ENCODE results near the gene CEACAM19.

Gene CEACAM19

GRCh38 chr19:44641501-44642265 is 29.6 kb upstream of the CEACAM19 start:
- Mint-ChIP-seq H3K27me3 (peaks cover 9% of the 10 kb centered on the region), H3K27ac (no peak overlapping the region), H3K9me3 (no peaks in the 10 kb centered on the region), H3K36me3 (ENCODE audit: low read depth) (peaks cover 2% of the 10 kb centered on the region), H3K4me3 (no peak overlapping the region), H3K4me1 (ENCODE audit: low read depth) (peaks cover 3% of the 10 kb centered on the region)

DNA sequence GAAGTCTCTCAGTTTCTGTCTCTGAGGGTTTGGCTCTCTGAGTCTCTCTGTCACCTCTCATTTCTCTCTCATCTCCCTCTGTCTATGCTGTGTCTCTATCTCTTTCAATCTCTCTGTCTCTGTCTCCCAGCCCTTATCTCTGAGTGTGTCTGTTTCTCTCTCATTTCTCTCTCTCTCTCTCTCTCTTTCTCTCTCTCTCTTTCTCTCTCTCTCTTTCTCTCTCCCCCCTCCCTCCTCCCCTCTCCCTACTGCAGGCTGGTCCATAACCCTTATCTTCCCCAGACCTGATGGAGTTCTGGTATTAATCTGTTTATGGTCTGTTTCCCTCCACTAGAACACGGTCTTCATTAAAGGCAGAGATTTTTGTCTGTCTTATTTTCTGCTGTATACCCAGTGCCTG is 28.9 kb upstream of the CEACAM19 start:
- H3K27me3 Mint-ChIP-seq, result peaks cover 9% of the 10 kb centered on the region
- H3K27ac Mint-ChIP-seq, result no peak overlapping the region
- no peak overlapping the region for H3K4me3 Mint-ChIP-seq
- peaks cover 3% of the 10 kb centered on the region for H3K4me1 Mint-ChIP-seq (ENCODE audit: low read depth)
- H3K9me3 Mint-ChIP-seq, result no peaks in the 10 kb centered on the region
- H3K36me3 Mint-ChIP-seq (ENCODE audit: low read depth), result peaks cover 4% of the 10 kb centered on the region

GRCh38 chr19:44643605-44644401 is 27.5 kb upstream of the CEACAM19 start, which contains the start of gene PVR:
TSS of gene PVR (plus strand) at chr19:44643910. CDS start at chr19:44644097, 187 bp downstream.
- Mint-ChIP-seq H3K9me3 (no peaks in the 10 kb centered on the region), H3K4me1 (ENCODE audit: low read depth) (peaks cover 3% of the 10 kb centered on the region), H3K4me3 (peak within 1 kb of the TSS; percentile 82), H3K27ac (no peak within 1 kb of the TSS), H3K36me3 (ENCODE audit: low read depth) (peaks cover 4% of the 10 kb centered on the region), H3K27me3 (peaks cover 9% of the 10 kb centered on the region)

GRCh38 chr19:44644402-44645016 is 26.8 kb upstream of the CEACAM19 start:
- H3K27me3 Mint-ChIP-seq, result peaks cover 9% of the 10 kb centered on the region
- peaks cover 3% of the 10 kb centered on the region for H3K4me1 Mint-ChIP-seq (ENCODE audit: low read depth)
- H3K4me3 Mint-ChIP-seq, result peak overlapping the region; percentile 82
- H3K9me3 Mint-ChIP-seq, result no peaks in the 10 kb centered on the region
- no peak overlapping the region for H3K27ac Mint-ChIP-seq
- H3K36me3 Mint-ChIP-seq (ENCODE audit: low read depth), result peaks cover 4% of the 10 kb centered on the region

DNA sequence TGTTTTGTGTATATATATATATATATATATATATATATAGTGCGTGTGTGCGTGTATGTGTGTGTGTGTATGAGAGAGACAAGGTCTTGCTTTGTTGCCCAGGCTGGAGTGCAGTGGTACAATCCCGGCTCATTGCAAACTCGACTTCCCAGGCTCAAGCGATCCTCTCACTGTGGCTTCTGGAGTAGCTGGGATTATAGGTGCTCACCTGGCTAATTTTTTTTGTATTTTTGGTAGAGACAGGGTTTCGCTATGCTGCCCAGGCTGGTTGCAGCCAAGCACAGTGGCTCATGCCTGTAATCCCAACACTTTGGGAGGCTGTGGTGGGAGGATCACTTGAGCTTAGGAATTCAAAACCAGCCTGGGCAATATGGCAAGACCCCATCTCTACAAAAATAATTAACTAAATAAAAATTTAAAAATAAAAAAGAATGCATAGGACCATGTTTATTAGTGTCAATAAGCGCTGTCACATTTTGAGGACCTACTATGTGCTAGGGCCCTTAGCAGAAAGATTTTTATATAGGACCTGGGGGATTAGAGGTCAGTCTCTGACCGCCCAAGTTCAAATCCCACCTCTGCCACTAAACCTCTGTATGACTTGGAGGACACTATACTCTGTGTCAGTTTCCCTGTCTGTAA is 25.8 kb upstream of the CEACAM19 start:
- H3K27me3 Mint-ChIP-seq, result peaks cover 9% of the 10 kb centered on the region
- H3K9me3 Mint-ChIP-seq, result no peaks in the 10 kb centered on the region
- H3K4me1 Mint-ChIP-seq (ENCODE audit: low read depth), result peaks cover 3% of the 10 kb centered on the region
- H3K4me3 Mint-ChIP-seq, result no peak overlapping the region
- peaks cover 9% of the 10 kb centered on the region for H3K36me3 Mint-ChIP-seq (ENCODE audit: low read depth)
- no peak overlapping the region for H3K27ac Mint-ChIP-seq

DNA sequence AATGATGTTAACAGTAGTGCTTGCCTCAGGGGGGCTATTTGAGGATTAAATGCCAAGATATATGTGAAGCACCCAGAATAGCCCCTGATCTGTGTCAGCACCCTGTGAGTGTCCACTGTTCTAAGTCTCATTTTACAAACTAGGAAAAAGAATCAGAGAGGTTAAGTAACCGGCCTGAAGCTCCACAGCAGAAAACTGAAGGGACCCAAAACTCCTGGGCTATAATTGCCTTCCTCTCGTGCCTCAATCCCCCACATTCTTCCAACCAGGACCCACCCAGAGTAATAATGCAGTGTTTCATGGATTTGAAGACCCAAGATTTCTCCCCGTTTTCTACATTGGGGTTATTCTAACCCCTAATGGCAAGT is 25.2 kb upstream of the CEACAM19 start:
- no peak overlapping the region for H3K27ac Mint-ChIP-seq
- H3K27me3 Mint-ChIP-seq, result peaks cover 9% of the 10 kb centered on the region
- peaks cover 3% of the 10 kb centered on the region for H3K4me1 Mint-ChIP-seq (ENCODE audit: low read depth)
- H3K36me3 Mint-ChIP-seq (ENCODE audit: low read depth), result peaks cover 9% of the 10 kb centered on the region
- H3K4me3 Mint-ChIP-seq, result no peak overlapping the region
- no peaks in the 10 kb centered on the region for H3K9me3 Mint-ChIP-seq

DNA sequence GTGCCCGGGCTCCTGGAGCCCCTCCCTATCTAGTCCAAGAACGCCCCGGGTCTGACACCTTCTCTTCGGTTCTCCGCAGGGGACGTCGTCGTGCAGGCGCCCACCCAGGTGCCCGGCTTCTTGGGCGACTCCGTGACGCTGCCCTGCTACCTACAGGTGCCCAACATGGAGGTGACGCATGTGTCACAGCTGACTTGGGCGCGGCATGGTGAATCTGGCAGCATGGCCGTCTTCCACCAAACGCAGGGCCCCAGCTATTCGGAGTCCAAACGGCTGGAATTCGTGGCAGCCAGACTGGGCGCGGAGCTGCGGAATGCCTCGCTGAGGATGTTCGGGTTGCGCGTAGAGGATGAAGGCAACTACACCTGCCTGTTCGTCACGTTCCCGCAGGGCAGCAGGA is 24.1 kb upstream of the CEACAM19 start:
- Mint-ChIP-seq H3K4me1 (ENCODE audit: low read depth) (peaks cover 3% of the 10 kb centered on the region), H3K27me3 (peaks cover 6% of the 10 kb centered on the region), H3K36me3 (ENCODE audit: low read depth) (peaks cover 13% of the 10 kb centered on the region), H3K4me3 (no peak overlapping the region), H3K27ac (no peak overlapping the region), H3K9me3 (no peaks in the 10 kb centered on the region)

DNA sequence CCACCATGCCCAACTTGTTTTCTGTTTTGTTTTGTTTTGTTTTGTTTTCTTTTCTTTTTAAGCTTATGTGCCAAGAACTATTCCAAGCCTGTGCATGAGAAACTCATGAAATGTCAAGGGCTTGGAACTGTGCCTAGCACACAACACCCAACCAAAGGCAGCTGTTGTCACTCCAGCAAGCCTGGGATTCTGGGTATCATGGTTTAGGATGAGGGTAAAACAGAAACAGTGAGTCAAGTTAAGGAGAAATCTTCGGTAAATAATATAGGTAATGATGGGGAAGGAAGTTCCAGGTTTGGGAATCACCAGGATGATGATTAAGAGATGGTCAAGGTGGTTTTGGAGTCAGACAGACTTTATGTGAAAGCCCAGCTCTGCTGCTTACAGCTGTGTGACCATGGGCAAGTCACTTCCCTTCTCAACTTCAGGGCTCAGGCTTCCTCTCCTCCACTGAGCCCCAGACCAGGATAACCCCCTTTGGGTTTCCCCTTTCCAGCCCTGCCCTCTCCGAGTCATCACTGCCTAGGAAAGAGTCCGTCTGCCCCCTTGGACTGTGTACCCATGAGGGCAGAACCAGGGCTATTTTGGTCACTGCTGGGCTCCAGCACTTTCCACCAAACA is 22.5 kb upstream of the CEACAM19 start:
- H3K4me1 Mint-ChIP-seq (ENCODE audit: low read depth), result no peaks in the 10 kb centered on the region
- H3K4me3 Mint-ChIP-seq, result no peak overlapping the region
- H3K9me3 Mint-ChIP-seq, result no peaks in the 10 kb centered on the region
- H3K36me3 Mint-ChIP-seq (ENCODE audit: low read depth), result peaks cover 17% of the 10 kb centered on the region
- H3K27me3 Mint-ChIP-seq, result peaks cover 6% of the 10 kb centered on the region
- H3K27ac Mint-ChIP-seq, result no peak overlapping the region

DNA sequence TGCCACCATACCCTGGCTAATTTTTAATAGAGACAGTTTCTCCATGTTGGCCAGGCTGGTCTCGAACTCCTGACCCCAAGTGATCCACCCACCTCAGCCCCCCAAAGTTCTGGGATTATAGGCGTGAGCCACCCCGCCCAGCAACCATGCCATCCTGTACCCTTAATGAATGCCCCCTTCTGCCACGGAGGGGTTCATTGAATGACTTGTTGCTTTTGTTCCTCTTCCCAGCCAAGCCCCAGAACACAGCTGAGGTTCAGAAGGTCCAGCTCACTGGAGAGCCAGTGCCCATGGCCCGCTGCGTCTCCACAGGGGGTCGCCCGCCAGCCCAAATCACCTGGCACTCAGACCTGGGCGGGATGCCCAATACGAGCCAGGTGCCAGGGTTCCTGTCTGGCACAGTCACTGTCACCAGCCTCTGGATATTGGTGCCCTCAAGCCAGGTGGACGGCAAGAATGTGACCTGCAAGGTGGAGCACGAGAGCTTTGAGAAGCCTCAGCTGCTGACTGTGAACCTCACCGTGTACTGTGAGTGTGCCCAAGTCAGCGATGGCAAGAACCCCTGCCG is 21.6 kb upstream of the CEACAM19 start:
- Mint-ChIP-seq H3K27ac (no peak overlapping the region), H3K9me3 (no peaks in the 10 kb centered on the region), H3K4me3 (no peak overlapping the region), H3K36me3 (ENCODE audit: low read depth) (peaks cover 21% of the 10 kb centered on the region), H3K27me3 (peaks cover 6% of the 10 kb centered on the region), H3K4me1 (ENCODE audit: low read depth) (peaks cover 5% of the 10 kb centered on the region)

- Mint-ChIP-seq H3K27me3 (no peaks in the 10 kb centered on the region), H3K9me3 (no peaks in the 10 kb centered on the region), H3K4me1 (ENCODE audit: low read depth) (peaks cover 12% of the 10 kb centered on the region), H3K36me3 (ENCODE audit: low read depth) (peaks cover 34% of the 10 kb centered on the region), H3K4me3 (no peak overlapping the region), H3K27ac (no peak overlapping the region)
Measured at GRCh38 chr19:44653343-44653742, 17.9 kb upstream of the CEACAM19 start.

GRCh38 chr19:44653977-44654774 is 17.1 kb upstream of the CEACAM19 start:
- Mint-ChIP-seq H3K36me3 (ENCODE audit: low read depth) (peaks cover 35% of the 10 kb centered on the region), H3K4me1 (ENCODE audit: low read depth) (peaks cover 12% of the 10 kb centered on the region), H3K27ac (no peak overlapping the region), H3K9me3 (no peaks in the 10 kb centered on the region), H3K27me3 (no peaks in the 10 kb centered on the region), H3K4me3 (no peak overlapping the region)

GRCh38 chr19:44657211-44657921 is 13.9 kb upstream of the CEACAM19 start:
- H3K4me3 Mint-ChIP-seq, result no peak overlapping the region
- peaks cover 12% of the 10 kb centered on the region for H3K4me1 Mint-ChIP-seq (ENCODE audit: low read depth)
- H3K9me3 Mint-ChIP-seq, result no peaks in the 10 kb centered on the region
- no peaks in the 10 kb centered on the region for H3K27me3 Mint-ChIP-seq
- H3K36me3 Mint-ChIP-seq (ENCODE audit: low read depth), result peaks cover 25% of the 10 kb centered on the region
- H3K27ac Mint-ChIP-seq, result no peak overlapping the region

DNA sequence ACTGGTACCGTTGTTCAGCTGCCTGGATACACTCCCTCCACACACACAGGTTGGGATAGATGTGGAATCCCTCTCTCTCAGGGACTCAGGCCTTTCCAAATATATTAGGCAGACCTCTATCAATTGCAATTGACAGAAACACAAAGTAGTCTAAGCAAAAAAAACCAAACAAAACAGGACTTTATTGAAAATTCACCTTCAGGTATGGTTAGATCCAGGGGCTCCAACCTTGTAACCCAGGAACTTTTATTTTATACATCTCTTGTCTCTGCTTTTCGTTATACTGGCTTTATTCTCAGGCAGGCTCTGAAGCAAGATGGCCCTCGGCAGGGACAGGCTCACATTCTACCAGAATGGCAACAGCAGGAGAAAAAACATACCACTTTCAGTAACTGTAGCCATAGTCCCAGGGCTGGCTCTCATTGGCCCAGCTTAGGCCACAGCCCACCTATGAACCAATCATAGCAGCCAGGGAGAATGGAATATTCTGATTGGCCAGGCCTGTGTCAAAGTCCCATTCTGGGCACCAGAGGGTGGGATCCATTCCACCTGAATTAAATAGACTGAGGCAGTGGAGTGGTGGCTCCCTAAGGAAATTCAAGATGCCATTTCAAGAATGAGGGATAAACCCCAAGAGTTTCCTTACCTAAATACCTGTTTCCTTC is 13.1 kb upstream of the CEACAM19 start:
- H3K36me3 Mint-ChIP-seq (ENCODE audit: low read depth), result peaks cover 21% of the 10 kb centered on the region
- peaks cover 12% of the 10 kb centered on the region for H3K4me1 Mint-ChIP-seq (ENCODE audit: low read depth)
- no peak overlapping the region for H3K27ac Mint-ChIP-seq
- no peaks in the 10 kb centered on the region for H3K9me3 Mint-ChIP-seq
- no peak overlapping the region for H3K4me3 Mint-ChIP-seq
- no peaks in the 10 kb centered on the region for H3K27me3 Mint-ChIP-seq

Measured in stimulated activated naive CD8-positive, alpha-beta T cell treated with anti-CD3 and anti-CD28 coated beads, Interleukin-15, Interleukin-2, amounts not matched to agents 100 ng/mL and 50 ng/mL, for 24 hours (primary cell).